ENCODE data around the gene CCDC85B.

DNA sequence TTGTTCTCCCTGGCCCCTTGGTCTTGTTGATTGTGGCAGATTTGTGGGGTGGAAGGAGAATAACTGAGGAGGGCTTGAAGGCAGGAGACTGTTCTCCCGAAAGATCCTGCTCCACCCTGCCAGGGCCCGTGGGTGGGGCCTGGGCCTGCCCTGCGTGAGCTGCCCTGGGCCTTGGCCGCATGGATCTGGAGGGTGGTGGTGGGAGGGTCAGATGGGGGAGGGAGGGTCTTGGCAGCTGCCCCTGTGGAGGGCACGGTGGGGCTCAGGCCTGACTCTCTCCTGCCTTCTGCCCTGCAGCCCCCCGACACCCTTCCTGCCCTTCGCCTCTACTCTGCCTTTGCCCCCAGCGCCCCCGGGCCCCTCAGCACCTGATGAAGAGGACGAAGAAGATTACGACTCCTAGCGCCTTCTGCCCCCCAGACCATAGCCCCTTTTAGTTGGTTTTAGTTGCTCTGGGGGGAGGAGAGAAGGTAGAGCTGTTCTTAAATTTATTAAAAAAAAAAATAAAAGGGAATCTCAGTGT lies 30.6 kb downstream of the CCDC85B start:
- no peak for TF ChIP-seq CTCF (IDR thresholded peaks at IDR 0.05)
- no peak for TF ChIP-seq POLR2A (IDR thresholded peaks at IDR 0.05)
